Subcutaneous abdominal adipose tissue (tissue), 5 donors: ENCODE measurements around the gene RAB6A.

Source experiments
- H3K27ac ChIP-seq: one replicate; pipeline ENCODE4 v1.7.0; 2013; ENCODE audit warnings: low read depth, mild to moderate bottlenecking, inconsistent platforms, low read length, moderate library complexity
- H3K27me3 ChIP-seq, 5 donors: one replicate each; pipeline ENCODE4 v1.7.0; 2013; ENCODE audit warnings: low read length in 5 of 5, inconsistent platforms in 1 of 5; ENCODE audit not compliant: control insufficient read depth in 5 of 5, insufficient read depth in 4 of 5
- H3K36me3 ChIP-seq, 5 donors: one replicate each; pipeline ENCODE4 v1.7.0; 2013; ENCODE audit warnings: low read length in 5 of 5; ENCODE audit not compliant: control insufficient read depth in 5 of 5, insufficient read depth in 5 of 5
- H3K4me1 ChIP-seq, 5 donors: one replicate each; pipeline ENCODE4 v1.7.0; 2013; ENCODE audit warnings: low read length in 5 of 5, mild to moderate bottlenecking in 3 of 5, moderate library complexity in 1 of 5; ENCODE audit not compliant: control insufficient read depth in 5 of 5, insufficient read depth in 5 of 5
- H3K4me3 ChIP-seq, 5 donors: one replicate each; pipeline ENCODE4 v1.7.0; 2013; ENCODE audit warnings: low read length in 5 of 5, low read depth in 1 of 5
- H3K9ac ChIP-seq, 5 donors: one replicate each; pipeline ENCODE4 v1.7.0; 2013; ENCODE audit warnings: low read length in 5 of 5, mild to moderate bottlenecking in 4 of 5, moderate library complexity in 3 of 5
- H3K9me3 ChIP-seq, 5 donors: one replicate each; pipeline ENCODE4 v1.7.0; 2013; ENCODE audit warnings: low read length in 5 of 5; ENCODE audit not compliant: control insufficient read depth in 5 of 5
- donor health status: healthy.
- donor health status: healthy.
- donor health status: healthy.
- donor health status: healthy.
- donor health status: healthy.

The RAB6A gene

GRCh38 chr11:73661035-73661628 is 99.7 kb downstream of the RAB6A start:
- Histone ChIP-seq H3K4me3 (peak overlapping the region; percentile 41 to 64 (median 57)), H3K9me3 (no peaks in the 10 kb centered on the region), H3K4me1 (peaks cover 6 to 52% (median 25%) of the 10 kb centered on the region in 5 donors), H3K9ac (peak overlapping the region in 4 of 5 donors; percentile 18 to 69 (median 54)), H3K27me3 (no peaks in the 10 kb centered on the region), H3K27ac (no peak overlapping the region), H3K36me3 (no peaks in the 10 kb centered on the region)

- H3K4me1 ChIP-seq, result peaks cover 6 to 47% (median 25%) of the 10 kb centered on the region in 5 donors
- H3K9ac ChIP-seq, result peak overlapping the region in 2 of 5 donors; percentile 3 to 18
- no peaks in the 10 kb centered on the region for H3K9me3 ChIP-seq
- H3K27ac ChIP-seq, result no peak overlapping the region
- H3K36me3 ChIP-seq, result no peaks in the 10 kb centered on the region
- peak overlapping the region; percentile 29 to 64 (median 57) for H3K4me3 ChIP-seq
- H3K27me3 ChIP-seq, result no peaks in the 10 kb centered on the region
Measured at GRCh38 chr11:73660497-73661034, 100.3 kb downstream of the RAB6A start.

DNA sequence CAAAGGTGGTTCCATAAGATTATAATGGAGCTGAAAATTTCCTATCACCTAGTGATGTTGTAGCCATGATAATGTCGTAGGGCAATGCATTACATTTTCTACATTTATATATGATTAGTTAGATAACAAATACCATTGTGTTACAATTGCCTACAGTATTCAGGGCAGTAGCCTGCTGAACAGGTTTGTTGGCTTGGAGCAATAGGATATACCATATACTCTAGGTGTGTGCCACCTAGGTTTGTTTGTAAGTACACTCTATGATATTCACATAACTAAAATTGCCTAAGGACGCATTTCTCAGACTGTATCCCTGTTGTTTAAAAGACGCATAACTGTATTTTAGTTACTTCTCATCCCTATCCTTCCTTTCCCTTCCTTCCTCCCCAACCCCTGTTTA is 100.9 kb downstream of the RAB6A start:
- Histone ChIP-seq H3K36me3 (no peaks in the 10 kb centered on the region), H3K4me1 (peaks cover 6 to 41% (median 25%) of the 10 kb centered on the region in 5 donors), H3K27ac (no peak overlapping the region)

DNA sequence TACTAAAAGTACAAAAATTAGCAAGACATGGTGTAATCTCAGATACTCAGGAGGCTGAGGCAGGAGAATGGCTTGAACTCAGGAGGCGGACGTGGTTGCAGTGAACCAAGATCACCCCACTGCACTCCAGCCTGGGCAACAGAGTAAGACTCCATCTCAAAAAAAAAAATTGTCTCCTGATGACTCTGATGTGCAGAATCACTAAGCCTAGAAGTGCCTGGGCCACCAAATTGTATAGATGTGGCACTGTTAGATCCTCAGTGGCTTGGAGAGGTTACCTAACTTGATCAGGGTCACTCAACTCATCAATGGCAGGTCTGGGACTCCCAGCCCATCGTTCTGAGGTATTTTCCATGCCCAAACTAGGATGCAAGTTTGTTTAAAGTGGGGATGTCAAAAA is 103.9 kb downstream of the RAB6A start:
- H3K36me3 ChIP-seq, result no peaks in the 10 kb centered on the region
- H3K9ac ChIP-seq, result no peak overlapping the region
- no peaks in the 10 kb centered on the region for H3K9me3 ChIP-seq
- H3K27me3 ChIP-seq, result peaks cover 0 to 3% (median 0%) of the 10 kb centered on the region in 5 donors
- no peak overlapping the region for H3K27ac ChIP-seq
- H3K4me3 ChIP-seq, result no peak overlapping the region
- H3K4me1 ChIP-seq, result peaks cover 0 to 15% (median 13%) of the 10 kb centered on the region in 5 donors

More for the DNA sequence above, 100.9 kb downstream of the RAB6A start:
- no peak overlapping the region for H3K4me3 ChIP-seq
- H3K27me3 ChIP-seq, result no peaks in the 10 kb centered on the region
- no peaks in the 10 kb centered on the region for H3K9me3 ChIP-seq
- no peak overlapping the region for H3K9ac ChIP-seq

DNA sequence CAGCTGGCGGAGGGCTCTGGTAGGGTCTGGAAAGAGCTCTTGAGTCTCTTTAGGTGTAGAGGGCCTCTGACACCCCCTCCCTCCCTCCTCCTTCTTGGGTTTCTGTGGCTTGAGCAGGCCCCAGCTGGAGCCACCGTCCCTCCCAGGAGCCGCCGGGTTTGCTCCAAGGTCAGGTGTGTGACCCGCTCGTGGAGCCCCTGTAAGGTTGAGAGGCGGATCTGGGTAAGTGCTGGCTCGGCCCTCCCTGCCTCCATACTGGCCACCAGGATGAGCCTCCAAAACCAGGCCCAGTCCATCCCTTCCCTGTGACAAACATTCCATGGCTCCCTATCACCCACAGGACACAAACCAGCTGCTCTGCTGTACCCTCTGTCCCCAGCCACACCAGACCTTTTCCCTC is 105.2 kb downstream of the RAB6A start:
- no peak overlapping the region for H3K9ac ChIP-seq
- peaks cover 0 to 7% (median 0%) of the 10 kb centered on the region in 5 donors for H3K27me3 ChIP-seq
- no peaks in the 10 kb centered on the region for H3K36me3 ChIP-seq
- no peak overlapping the region for H3K4me3 ChIP-seq
- H3K27ac ChIP-seq, result no peak overlapping the region
- H3K9me3 ChIP-seq, result no peaks in the 10 kb centered on the region
- peaks cover 0 to 4% (median 4%) of the 10 kb centered on the region in 5 donors for H3K4me1 ChIP-seq

DNA sequence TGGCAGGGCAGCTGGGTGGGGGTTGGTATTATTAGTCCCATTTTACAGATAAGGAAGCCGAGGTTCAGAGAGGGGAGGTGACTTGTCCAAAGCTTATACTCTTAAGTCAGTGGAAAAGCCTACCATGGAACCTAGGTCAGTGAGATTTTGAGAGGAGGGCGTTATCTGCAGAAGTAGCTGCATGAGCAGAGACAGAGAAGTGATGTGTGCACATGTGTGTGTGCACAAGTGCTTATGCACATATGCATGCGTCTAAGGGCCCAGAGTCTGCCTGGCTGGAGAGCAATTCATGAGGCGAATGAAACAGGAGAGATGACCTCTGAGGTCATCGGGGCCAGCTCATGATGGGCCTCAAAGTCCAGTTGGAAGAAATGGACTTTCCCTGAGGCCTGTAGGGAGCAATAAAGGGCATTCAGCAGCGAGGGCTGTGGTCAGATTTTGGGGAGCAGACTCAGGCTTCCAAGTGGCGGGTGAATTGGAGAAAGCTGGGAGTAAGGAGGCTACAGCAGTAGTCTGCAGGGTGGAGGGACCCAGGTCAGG is 106.3 kb downstream of the RAB6A start:
- H3K4me3 ChIP-seq, result no peak overlapping the region
- no peak overlapping the region for H3K27ac ChIP-seq
- no peak overlapping the region for H3K9ac ChIP-seq
- no peaks in the 10 kb centered on the region for H3K36me3 ChIP-seq
- no peaks in the 10 kb centered on the region for H3K4me1 ChIP-seq
- no peaks in the 10 kb centered on the region for H3K9me3 ChIP-seq
- peaks cover 0 to 7% (median 3%) of the 10 kb centered on the region in 5 donors for H3K27me3 ChIP-seq

GRCh38 chr11:73653996-73654395 is 106.9 kb downstream of the RAB6A start:
- Histone ChIP-seq H3K9ac (no peak overlapping the region), H3K27ac (no peak overlapping the region)

GRCh38 chr11:73652856-73653559 is 107.9 kb downstream of the RAB6A start:
- peaks cover 0 to 7% (median 3%) of the 10 kb centered on the region in 5 donors for H3K27me3 ChIP-seq
- no peaks in the 10 kb centered on the region for H3K36me3 ChIP-seq
- no peak overlapping the region for H3K27ac ChIP-seq
- no peak overlapping the region for H3K4me3 ChIP-seq
- H3K9ac ChIP-seq, result no peak overlapping the region
- no peaks in the 10 kb centered on the region for H3K4me1 ChIP-seq
- no peaks in the 10 kb centered on the region for H3K9me3 ChIP-seq

More at GRCh38 chr11:73653996-73654395, 106.9 kb downstream of the RAB6A start:
- H3K4me3 ChIP-seq, result no peak overlapping the region
- no peaks in the 10 kb centered on the region for H3K9me3 ChIP-seq
- no peaks in the 10 kb centered on the region for H3K4me1 ChIP-seq
- no peaks in the 10 kb centered on the region for H3K36me3 ChIP-seq
- peaks cover 0 to 7% (median 3%) of the 10 kb centered on the region in 5 donors for H3K27me3 ChIP-seq

DNA sequence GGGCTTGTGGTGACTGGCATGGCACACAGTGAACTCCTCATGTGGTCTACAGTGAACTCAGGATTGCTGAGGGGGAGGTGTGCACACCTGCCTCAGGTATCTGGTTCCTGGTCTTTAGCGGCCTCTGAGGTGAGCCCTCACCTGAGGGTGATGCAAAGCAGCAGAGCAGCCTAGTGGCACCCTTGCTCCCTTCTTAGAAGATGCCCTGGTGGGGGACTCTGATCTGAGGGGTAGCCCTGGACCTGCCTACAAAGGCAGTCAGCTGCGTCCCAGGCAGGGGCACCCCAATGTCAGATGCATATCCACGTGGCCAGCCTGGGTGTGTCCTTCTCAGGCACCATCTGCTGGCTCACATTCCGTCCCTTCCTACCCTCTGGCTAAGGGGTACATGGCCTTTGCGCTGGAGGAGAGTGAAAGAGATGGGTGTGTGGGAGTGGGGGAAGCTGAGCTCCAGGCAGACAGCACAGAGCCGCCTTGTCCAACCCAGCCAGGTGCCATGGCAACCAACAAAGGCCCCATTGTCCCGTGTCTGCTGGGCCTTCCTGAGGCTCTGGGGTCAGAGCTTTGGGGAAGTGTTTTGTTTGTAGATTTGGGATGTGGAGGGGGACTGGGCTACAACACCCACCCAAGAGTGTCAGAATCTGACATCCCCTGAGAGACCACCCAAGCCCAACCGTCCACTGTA is 108.7 kb downstream of the RAB6A start:
- H3K9ac ChIP-seq, result no peak overlapping the region
- H3K27ac ChIP-seq, result no peak overlapping the region
- H3K4me3 ChIP-seq, result no peak overlapping the region

More for the DNA sequence above, 108.7 kb downstream of the RAB6A start:
- H3K36me3 ChIP-seq, result no peaks in the 10 kb centered on the region
- H3K27me3 ChIP-seq, result peaks cover 0 to 7% (median 3%) of the 10 kb centered on the region in 5 donors
- H3K9me3 ChIP-seq, result no peaks in the 10 kb centered on the region
- H3K4me1 ChIP-seq, result peaks cover 0 to 7% (median 5%) of the 10 kb centered on the region in 5 donors
